Activated CD4-positive, alpha-beta T cell treated with anti-CD3 and anti-CD28 coated beads, Interleukin-2, amount 50 U/mL, for 4 hours (primary cell): Measurements from ENCODE around the gene SRMS.

Experiments used
- DNase-seq, 2 experiments: peaks; one replicate each; pipeline ENCODE4 v3.0.0-alpha.2; 2020

Gene SRMS

DNA sequence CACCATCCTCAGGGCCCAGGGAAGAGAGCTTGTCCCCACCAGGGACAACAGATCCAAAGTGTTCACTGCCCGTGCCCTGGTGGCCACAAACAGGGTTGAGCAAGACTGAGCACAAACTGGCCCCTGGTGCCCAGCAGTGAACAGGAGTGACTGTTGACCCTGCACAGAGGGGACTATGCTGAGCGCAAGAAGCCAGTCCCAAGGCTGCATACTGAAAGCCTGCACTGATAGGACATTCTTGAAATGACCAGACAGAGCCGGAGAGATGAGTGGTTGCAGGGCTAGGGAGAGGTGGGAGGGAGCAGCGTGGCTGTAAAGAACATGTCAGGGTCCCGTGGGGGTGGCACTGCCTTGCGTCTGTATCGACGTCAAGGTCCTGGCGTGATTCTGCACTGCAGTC lies 3.5 kb upstream of the SRMS start:
- DNase-seq, result no peak

DNA sequence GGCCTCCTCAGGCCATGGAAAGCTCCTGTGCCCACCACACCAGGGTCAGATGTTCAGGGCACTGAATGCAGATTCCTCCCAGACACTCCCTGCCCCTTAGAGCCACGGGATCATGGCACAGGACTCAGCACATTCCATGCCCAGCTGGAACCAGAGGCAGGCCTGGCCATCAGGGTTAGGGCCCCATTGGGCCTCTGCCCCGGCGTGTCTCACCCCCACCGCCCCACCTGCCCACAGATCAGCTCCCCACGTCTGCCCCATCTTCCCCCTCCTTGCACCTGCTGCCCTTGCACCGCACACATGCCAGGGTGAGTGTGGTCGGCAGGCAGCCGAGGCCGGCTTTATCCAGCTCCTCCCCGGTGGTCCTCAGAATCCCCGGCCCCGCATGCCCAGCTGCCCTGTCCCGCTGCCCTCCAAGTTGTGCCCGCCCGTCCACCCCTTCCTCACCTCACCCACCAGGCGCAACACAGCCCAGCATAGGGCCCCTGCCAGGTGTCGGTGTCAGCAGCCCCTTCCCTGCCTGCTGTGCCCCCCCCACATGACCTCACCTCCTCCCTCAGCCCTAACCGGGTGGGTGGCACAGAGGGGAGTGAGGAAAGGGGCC lies 2.2 kb upstream of the SRMS start:
- DNase-seq, result no peak

GRCh38 chr20:63549019-63549418 lies 1.5 kb upstream of the SRMS start:
- no peak for DNase-seq

- no peak for DNase-seq
These were observed 993 bp upstream of the SRMS start for GRCh38 chr20:63548542-63548941.

DNA sequence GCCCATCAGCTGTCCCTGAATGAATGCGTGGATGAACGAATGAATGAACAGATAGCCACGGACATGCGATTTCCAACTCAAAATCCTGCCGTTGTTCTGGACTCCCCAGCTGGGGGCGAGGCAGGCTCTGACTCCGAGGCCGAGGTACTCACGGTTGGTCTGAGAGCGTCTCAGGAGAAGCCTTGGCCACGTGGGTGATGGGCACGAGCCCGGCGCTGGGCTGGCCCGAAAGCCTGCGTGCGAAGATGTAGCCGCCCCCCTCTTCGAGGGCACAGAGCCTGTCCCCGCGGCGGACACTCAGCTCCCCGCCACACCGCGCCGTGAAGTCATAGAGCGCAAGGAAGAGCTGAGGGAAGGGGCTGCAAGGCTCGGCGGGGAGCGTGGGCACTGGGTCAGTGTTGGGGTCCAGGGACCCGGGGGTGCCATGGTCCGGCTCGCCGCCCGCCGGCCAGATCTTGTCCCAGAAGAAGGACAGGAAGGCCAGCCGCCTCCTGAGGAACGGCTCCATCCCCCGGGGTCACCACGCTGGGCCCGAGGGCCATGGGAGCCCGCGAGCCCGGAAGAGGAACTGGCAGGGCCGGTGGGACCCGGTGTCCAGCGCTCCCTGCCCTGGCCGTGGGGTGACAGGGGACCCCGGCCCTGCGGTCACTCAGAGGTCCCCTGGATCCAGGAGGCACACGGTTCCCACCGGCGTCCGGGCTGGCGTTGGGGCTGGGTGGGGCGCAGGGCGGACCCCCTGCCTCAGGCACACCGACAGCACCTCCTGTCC lies 409 bp downstream of the SRMS start:
- DNase-seq, result no peak

GRCh38 chr20:63546256-63546955 lies 1.1 kb downstream of the SRMS start:
- no peak for DNase-seq

GRCh38 chr20:63545814-63546213 lies 1.7 kb downstream of the SRMS start:
- DNase-seq, result no peak

GRCh38 chr20:63544958-63545516 lies 2.5 kb downstream of the SRMS start:
- DNase-seq, result no peak

- DNase-seq, result no peak
These were observed 3.1 kb downstream of the SRMS start for GRCh38 chr20:63544241-63544957.

DNA sequence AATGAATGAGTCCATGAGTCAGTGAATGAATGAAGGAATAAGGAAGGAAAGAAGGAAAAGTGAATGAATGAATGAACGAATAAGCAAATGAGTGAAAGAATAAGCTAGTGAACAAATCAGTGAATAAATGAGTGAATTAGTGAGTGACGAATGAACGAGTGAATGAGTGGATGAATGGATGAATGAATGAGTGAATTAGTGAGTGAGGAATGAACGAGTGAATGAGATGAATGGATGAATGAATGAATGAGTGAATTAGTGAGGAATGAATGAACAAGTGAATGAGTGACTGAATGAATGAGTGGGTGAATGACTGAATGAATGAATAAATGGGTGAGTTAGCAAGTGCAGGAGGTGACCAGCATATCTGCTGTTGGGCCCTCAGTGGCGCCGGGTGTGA lies 3.8 kb downstream of the SRMS start:
- DNase-seq, result no peak

- DNase-seq, result no peak
These were observed 4.4 kb downstream of the SRMS start for GRCh38 chr20:63543131-63543530.

GRCh38 chr20:63542696-63543095 lies 4.9 kb downstream of the SRMS start:
- no peak for DNase-seq

GRCh38 chr20:63542031-63542559 lies 5.5 kb downstream of the SRMS start:
- no peak for DNase-seq

DNA sequence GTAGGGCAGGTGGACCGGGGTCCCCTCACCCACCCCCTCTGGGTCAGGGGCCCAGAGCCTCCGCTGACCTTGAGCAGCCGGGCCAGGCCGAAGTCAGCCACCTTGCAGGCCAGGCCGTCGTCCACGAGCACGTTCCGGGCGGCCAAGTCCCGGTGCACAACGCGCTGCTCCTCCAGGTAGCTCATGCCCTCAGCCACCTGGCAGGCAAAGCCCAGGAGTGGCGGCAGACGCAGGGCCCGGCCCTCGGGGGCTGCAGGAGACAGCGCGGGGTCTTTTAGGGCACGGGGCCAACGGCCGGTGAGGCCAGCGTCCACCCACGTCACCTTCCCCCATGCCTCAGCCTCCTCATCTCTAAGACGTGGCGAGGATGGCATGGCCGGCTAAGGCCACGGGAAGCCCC lies 6.2 kb downstream of the SRMS start:
- no peak for DNase-seq

DNA sequence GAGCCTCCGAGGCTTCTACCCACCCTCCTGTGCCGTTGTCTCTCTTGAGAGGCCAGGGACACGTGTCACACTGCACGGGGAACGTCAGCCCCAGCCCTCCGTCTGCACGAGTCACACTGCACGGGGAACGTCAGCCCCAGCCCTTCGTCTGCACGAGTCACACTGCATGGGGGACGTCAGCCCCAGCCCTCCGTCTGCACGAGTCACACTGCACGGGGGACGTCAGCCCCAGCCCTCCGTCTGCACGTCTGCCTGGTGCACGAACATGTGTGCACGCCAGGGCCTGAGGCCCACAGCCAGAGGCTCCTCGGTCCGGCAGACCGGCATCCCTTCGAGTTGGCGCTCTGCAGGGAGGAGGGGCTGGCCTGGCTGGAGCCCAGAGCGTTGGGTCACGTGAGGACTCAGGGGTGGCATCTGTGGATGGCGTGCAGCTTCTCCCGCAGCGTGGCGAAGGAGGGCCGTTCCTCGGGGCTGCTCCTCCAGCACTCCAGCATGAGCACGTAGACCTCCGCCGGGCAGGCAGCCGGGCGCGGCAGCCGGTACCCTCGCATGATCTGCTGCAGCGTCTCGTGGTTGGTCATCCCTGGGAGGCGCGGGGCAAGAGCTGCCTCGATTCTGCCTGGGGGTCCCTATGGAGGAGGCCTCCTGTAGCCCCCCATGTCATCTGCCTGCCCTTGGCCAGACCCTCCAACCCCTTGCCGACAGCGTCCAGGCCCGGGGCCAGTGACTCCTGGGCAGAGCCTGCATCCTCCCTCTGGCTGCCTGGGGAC lies 6.9 kb downstream of the SRMS start:
- no peak for DNase-seq

- DNase-seq, result no peak
These were observed 7.8 kb downstream of the SRMS start for GRCh38 chr20:63539441-63540370.

DNA sequence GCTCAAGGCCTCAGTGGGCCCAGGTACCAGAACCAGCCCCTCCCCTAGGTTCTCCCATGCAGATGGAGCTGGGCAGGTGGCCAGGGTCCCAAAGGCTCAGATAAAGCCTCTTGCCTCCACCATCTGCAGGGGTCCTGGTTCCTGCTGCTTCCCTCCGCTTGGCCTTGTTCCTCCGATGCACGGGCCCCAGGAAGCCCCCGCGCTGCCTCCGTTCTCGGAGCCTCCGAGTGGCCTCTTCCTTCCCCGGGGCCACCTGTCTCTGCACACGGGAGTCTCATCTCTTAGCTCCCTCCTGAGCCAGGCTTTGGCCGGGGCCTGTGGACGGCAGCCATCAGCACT lies 8.5 kb downstream of the SRMS start:
- no peak for DNase-seq

DNA sequence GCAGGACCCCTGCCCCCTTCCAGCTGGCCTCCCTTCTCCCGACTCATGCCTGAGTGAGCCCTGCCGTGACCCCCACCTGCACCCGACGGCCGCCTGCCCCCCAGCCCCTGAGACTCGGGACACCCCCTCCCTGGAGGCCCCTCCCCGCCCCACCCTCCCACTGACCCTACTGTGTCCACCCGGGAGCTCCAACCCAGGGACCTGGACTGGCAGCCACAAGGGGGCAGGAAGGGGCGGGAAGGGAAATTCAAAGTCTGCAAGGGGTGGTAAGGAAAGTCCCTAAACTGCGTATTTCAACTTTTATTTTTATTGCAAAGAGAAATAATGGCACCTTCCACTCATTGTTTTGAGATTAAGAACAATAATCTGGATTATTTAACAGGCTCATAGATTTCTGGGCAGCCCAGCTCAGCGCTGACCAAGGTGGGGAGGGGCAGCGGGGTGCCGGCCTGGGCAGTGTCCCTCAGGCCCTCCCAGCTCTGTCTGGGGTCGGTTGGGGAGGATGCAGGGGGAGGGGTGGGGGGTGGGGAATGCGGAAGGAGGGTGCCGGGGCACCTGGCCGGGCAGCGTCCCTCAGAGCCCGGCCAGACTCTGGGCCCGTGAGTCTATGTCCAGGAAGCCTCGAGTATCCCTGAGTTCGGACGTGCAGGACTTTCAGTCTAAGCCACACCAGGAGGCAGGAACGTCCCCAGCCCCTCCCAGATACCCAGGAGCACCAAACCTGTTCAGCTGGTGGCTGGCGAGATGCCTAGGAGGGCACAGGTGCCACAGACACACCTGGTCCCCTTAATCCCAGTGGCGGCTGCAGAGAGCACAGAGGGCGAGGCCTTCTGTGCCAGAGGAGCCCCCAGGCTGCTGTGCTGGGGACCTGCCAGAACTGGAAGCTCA lies 9.1 kb downstream of the SRMS start:
- DNase-seq, result peak in 1 of 2 experiments; percentile 32

DNA sequence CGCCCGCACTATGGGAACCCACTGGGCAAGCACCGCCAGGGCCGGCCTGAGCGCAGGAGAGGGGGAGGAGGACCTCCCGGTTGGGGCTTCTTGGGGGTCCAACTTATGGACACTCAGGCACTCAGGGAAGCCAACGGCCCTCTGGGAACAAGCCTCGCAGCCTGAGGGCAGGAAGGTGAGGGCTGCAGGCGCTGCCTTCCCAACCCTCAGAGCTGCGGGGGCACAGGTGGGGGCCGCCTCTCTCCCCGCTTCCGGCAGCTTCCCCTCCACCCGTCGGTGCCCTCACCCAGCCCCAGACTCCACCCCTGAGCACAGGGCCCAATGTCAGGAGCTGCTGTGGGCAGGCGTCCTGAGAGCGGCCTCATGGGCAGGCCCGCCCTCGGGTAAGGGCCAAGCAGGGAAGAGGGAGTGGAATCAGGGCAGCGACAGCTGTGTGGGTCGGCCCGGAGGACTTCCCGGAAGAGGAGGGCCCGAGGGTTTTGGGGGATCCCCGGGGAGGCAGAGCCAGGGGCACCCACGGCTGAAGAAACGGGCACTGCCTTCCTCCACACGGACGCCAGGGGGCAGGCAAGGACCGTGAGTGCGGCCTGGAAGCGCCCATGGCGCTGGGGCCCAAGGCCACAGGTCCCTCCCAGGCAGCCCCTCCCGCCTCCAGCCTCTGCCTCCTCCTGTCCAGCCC lies 9.9 kb downstream of the SRMS start:
- peak; percentile 89 for DNase-seq
